Skeletal muscle tissue (tissue), 4 donors: Measurements from ENCODE around the gene MFSD8. TPM values are rescaled to one million over a fixed set of nuclear protein-coding genes. Genes with fewer than 3 reads are reported as not detected.
A peak's percentile ranks its signal among the peaks of the same experiment; 100 is the strongest.
"Not testable (repeated sequence)": the region's sequence is repeated elsewhere in the genome, so short reads cannot be mapped to it uniquely, and the experiment has no call there.

Experiments
- H3K27ac ChIP-seq: one replicate; pipeline ENCODE4 v1.7.0; 2013; ENCODE audit warnings: mild to moderate bottlenecking, low read depth, low read length, inconsistent platforms
- H3K27me3 ChIP-seq, 3 donors: one replicate each; pipeline ENCODE4 v1.7.0; 2013; ENCODE audit warnings: low read length in 3 of 3; ENCODE audit not compliant: control insufficient read depth in 3 of 3, insufficient read depth in 3 of 3
- H3K36me3 ChIP-seq, 3 donors: one replicate each; pipeline ENCODE4 v1.7.0; 2013; ENCODE audit warnings: low read length in 3 of 3; ENCODE audit not compliant: control insufficient read depth in 3 of 3, insufficient read depth in 3 of 3
- H3K4me1 ChIP-seq, 3 donors: one replicate each; pipeline ENCODE4 v1.7.0; 2013; ENCODE audit warnings: low read length in 3 of 3, mild to moderate bottlenecking in 3 of 3; ENCODE audit not compliant: control insufficient read depth in 3 of 3, insufficient read depth in 3 of 3
- H3K4me3 ChIP-seq, 3 donors: one replicate each; pipeline ENCODE4 v1.7.0; 2013; ENCODE audit warnings: low read length in 3 of 3
- H3K9ac ChIP-seq, 3 donors: one replicate each; pipeline ENCODE4 v1.7.0; 2013; ENCODE audit warnings: low read length in 3 of 3, mild to moderate bottlenecking in 3 of 3, moderate library complexity in 2 of 3, low read depth in 1 of 3
- H3K9me3 ChIP-seq, 3 donors: one replicate each; pipeline ENCODE4 v1.7.0; 2013; ENCODE audit warnings: low read length in 3 of 3; ENCODE audit not compliant: control insufficient read depth in 3 of 3
- total RNA-seq: library from RNA; depleted of rRNA; stranded (reverse); fragments of >200 nt; gene quantifications from one replicate; pipeline ENCODE4 v1.2.3, GENCODE V29; 2014
- donor health status: Osteomylitis.

MFSD8 gene, protein sequence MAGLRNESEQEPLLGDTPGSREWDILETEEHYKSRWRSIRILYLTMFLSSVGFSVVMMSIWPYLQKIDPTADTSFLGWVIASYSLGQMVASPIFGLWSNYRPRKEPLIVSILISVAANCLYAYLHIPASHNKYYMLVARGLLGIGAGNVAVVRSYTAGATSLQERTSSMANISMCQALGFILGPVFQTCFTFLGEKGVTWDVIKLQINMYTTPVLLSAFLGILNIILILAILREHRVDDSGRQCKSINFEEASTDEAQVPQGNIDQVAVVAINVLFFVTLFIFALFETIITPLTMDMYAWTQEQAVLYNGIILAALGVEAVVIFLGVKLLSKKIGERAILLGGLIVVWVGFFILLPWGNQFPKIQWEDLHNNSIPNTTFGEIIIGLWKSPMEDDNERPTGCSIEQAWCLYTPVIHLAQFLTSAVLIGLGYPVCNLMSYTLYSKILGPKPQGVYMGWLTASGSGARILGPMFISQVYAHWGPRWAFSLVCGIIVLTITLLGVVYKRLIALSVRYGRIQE
- total RNA-seq = 37.1 TPM

DNA sequence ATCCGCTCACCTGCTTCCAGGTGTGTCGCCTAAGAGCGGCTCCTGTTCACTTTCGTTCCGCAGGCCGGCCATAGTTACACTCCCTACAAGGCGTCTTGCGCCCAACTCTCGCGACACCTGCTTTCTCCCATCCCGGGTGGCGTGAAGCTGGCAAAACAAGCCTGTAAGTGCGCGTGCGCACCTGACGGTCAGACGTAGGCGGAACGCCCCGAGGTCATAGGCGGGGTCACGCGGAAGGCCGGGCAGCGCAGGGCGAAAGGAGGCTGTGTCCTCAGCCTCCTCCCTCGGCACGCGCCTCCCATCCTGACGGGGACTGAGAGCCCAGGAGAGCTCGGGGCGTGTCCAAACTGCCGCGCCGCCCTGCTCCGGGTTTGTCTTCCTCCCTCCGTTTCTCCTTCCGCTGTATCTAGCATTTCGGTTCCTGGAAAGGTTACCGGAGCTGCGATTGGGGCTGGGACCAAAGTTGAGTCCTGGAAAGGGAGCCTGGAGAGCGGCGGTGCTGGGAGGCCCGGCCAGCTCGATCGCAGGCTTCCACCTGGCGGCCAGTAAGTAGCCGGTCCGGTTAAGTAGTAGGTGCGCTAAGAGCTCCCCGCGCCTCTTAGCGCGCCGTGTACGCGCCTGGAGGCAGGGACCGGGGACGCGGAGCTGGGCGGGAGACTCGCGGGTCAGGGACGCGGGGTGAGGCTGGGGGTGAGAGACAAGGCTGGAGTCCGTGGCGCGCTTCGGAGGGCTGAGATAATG, at the start of gene MFSD8, which contains the start of gene ABHD18:
MFSD8 (minus strand) TSS at position 112 of the 741 bp plus-strand sequence; CDS start at position 72, 40 bp downstream.
ABHD18 (plus strand) TSS at position 345 of the 741 bp plus-strand sequence. CDS start 17,550 bp downstream, outside the sequence.
- Histone ChIP-seq H3K36me3 (peaks cover 0 to 2% (median 0%) of the 10 kb centered on the region in 3 donors), H3K4me1 (peaks cover 4 to 15% (median 5%) of the 10 kb centered on the region in 3 donors)

DNA sequence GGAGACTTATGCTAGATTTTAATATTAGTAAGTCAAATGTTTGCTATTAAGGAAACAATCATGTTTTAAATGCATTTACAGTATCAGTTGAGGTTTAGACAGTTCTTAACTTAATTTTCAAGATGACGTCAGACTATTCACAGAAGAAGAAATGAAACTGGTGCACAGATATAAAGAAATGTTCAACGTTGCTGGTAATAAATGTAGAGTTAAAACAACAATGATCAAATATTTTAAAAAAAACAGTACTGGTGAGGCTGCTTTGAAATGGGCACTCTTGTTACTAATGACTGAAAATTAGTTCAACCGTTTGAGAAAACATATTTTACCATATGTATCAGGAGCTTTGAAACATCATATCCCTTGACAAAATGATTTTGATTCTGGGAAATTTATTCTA, 44.5 kb upstream of the MFSD8 start:
- no peaks in the 10 kb centered on the region for H3K4me1 ChIP-seq
- no peak overlapping the region for H3K27ac ChIP-seq
- H3K9ac ChIP-seq = no peak overlapping the region
- H3K27me3 ChIP-seq = no peaks in the 10 kb centered on the region
- H3K4me3 ChIP-seq = no peak overlapping the region
- no peaks in the 10 kb centered on the region for H3K9me3 ChIP-seq
- peaks cover 0 to 13% (median 8%) of the 10 kb centered on the region in 3 donors for H3K36me3 ChIP-seq

More for the DNA sequence above, at the start of gene MFSD8, which contains the start of gene ABHD18:
- no peaks in the 10 kb centered on the region for H3K27me3 ChIP-seq
- no peaks in the 10 kb centered on the region for H3K9me3 ChIP-seq
- peak within 1 kb of the TSS; percentile 80 to 98 (median 97) for H3K4me3 ChIP-seq
- peak within 1 kb of the TSS; percentile 97 for H3K27ac ChIP-seq
- H3K9ac ChIP-seq = peak within 1 kb of the TSS; percentile 98 to 99 (median 98)

DNA sequence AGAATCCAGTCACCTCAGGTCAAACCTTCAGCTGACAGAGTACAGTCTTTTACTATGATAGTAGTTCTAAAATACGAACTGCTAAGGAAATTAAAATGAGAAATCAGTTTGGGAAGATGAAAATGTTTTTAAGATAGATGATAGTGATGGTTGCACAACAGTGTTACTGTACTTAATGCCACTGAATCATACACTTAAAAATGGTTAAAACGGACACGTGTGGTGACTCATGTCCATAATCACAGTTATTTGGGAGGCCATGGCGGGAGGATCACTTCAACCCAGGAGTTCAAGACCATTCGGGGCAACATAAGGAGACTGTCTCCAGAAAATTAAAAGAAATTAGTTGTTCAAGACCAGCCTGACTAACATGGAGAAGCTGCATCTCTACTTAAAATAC, 41.6 kb upstream of the MFSD8 start:
- H3K4me3 ChIP-seq = no peak overlapping the region
- no peaks in the 10 kb centered on the region for H3K9me3 ChIP-seq
- H3K4me1 ChIP-seq = no peaks in the 10 kb centered on the region
- no peak overlapping the region for H3K27ac ChIP-seq
- no peaks in the 10 kb centered on the region for H3K27me3 ChIP-seq
- H3K36me3 ChIP-seq = peaks cover 0 to 8% (median 0%) of the 10 kb centered on the region in 3 donors
- H3K9ac ChIP-seq = no peak overlapping the region

DNA sequence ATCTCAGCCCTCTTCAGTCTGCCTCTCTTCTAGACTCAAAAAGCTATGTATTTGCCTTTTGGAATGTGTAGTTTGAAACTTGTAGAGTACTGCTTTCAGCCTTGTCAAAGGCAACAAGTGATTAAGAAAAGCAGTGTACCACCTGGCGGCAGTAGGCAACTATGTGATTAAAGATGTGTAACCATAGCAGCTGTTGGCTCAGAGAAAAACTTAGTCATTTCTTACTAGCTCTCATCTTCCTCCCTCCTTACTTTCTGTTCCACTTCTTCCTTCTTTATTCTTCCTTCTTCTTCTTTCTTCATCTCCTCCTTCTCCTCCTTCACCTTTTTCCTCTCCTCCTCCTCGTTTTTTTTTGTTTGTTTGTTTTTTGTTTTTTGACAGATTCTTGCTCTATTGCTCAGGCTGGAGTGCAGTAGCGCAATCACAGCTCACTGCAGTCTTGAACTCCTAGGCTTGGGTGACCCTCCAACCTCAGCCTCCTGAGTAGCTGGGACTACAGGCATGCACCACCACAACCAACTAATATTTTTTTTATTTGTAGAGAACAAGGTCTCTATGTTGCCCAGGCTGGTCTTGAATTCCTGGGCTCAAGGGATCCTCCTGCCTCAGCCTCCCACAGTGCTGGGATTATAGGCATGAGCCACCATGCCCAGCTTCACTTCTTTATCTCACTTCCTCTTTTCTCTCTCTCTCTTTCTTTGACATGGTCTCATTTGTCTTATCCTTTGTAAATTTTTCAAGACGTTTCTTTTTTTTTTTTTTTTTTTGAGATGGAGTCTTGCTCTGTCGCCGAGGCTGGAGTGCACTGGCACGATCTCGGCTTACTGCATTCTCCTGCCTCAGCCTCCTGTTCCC, 32.8 kb upstream of the MFSD8 start:
- Histone ChIP-seq H3K9me3 (peaks cover 0 to 3% (median 0%) of the 10 kb centered on the region in 3 donors), H3K4me3 (no peak overlapping the region), H3K4me1 (no peaks in the 10 kb centered on the region), H3K27ac (no peak overlapping the region), H3K9ac (no peak overlapping the region), H3K27me3 (no peaks in the 10 kb centered on the region), H3K36me3 (peaks cover 0 to 7% (median 3%) of the 10 kb centered on the region in 3 donors)

DNA sequence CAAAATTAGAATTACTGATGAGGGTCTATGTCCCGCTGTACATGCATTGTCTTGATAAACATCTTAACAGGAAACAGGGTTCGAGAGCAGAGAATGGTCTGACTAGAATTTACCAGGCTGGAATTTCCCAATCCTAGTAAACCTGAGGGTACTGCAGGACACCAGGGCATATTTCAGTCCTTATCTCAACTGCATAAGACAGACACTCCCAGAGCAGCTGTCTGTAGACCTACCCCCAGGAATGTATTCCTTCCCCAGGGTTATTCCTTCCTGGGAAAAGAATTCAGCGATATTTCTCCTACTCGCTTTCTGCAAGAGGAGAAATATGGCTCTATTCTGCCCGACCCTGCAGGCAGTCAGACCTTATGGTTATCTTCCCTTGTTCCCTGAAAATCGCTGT, 31.5 kb upstream of the MFSD8 start:
- not testable (repeated sequence) for H3K27ac ChIP-seq, H3K9me3 ChIP-seq, H3K36me3 ChIP-seq, H3K27me3 ChIP-seq, H3K4me3 ChIP-seq, H3K4me1 ChIP-seq, H3K9ac ChIP-seq

DNA sequence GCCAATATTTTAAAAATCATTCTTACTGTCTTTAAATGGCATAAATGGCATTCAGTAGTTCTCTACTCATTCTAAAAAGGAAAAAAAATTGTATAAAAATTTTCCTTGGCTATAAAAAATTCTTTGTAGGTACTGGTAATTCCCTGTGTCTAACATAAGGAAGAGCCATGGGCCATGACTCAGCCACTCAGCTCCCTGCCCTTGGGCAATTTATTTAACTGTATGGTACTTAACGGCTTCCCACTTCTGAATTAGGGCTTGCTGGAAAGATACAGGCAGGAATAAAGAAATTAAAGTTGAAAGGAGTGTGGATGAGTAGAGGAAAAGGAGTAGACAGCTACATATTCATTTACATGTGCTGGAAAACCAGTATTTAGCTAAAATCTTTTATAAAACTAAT, 30.8 kb upstream of the MFSD8 start:
- peaks cover 0 to 3% (median 0%) of the 10 kb centered on the region in 3 donors for H3K9me3 ChIP-seq
- no peaks in the 10 kb centered on the region for H3K27me3 ChIP-seq
- no peaks in the 10 kb centered on the region for H3K4me1 ChIP-seq
- H3K36me3 ChIP-seq = peaks cover 0 to 9% (median 3%) of the 10 kb centered on the region in 3 donors
- H3K9ac ChIP-seq = no peak overlapping the region
- H3K4me3 ChIP-seq = no peak overlapping the region
- H3K27ac ChIP-seq = no peak overlapping the region

DNA sequence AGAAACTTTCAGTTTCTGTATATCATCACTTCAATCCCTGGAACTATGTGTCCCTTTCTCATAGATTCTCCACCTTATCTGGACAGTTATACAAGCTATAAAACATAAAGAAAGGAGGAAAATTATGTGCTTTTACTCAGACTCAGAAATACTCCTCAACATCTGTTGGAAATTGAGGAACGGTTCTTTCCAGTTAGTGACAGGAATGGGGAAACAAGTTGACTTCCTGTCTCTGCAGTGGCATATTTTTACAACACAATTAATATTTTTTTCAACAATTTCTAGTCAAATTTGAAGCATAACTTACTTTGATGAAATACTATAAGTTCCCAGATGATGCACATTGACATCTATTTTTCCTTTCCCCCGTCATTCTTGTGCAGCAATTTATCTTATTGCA, 28.2 kb upstream of the MFSD8 start:
- no peaks in the 10 kb centered on the region for H3K27me3 ChIP-seq
- H3K27ac ChIP-seq = no peak overlapping the region
- H3K9ac ChIP-seq = no peak overlapping the region
- H3K4me1 ChIP-seq = no peaks in the 10 kb centered on the region
- H3K9me3 ChIP-seq = peaks cover 0 to 3% (median 0%) of the 10 kb centered on the region in 3 donors
- H3K36me3 ChIP-seq = peaks cover 3 to 9% (median 3%) of the 10 kb centered on the region in 3 donors
- no peak overlapping the region for H3K4me3 ChIP-seq

DNA sequence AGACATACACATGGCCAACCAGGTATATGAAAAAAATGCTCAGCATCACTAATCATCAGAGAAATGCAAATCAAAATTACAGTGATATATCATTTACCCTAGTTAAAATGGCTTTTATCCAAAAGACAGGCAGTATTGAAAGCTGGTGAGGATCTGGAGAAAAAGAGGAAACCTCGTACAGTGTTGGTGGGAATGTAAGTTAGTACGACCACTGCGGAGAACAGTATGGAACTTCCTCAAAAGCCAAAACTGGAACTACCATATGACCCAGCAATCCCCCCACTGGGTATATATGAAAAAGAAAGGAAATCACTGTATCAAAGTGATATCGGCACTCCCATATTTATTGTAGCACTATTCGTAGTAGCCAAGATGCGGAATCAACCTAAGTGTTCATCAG, 23.7 kb upstream of the MFSD8 start:
- H3K36me3 ChIP-seq = peaks cover 0 to 12% (median 8%) of the 10 kb centered on the region in 3 donors
- no peaks in the 10 kb centered on the region for H3K4me1 ChIP-seq
- H3K27me3 ChIP-seq = no peaks in the 10 kb centered on the region
- no peaks in the 10 kb centered on the region for H3K9me3 ChIP-seq
- no peak overlapping the region for H3K27ac ChIP-seq
- no peak overlapping the region for H3K9ac ChIP-seq
- no peak overlapping the region for H3K4me3 ChIP-seq

DNA sequence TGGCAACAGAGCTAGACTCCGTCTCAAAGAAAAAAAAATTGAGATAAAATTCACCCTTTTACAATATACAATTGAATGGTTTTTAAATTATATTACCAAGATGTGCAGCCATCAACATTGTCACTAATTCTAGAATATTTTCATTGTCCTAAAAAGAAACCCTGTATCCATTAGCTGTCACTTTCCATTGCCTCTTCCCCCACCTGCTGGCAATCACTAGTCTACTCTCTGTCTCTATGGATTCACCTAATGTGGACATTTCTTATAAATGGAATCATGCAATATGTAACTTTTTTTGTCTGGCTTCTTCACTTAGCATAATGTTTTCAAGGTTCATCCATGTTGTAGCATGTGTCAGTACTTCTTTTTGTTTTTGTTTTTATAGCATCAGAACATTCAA, 21.0 kb upstream of the MFSD8 start:
- H3K27ac ChIP-seq = no peak overlapping the region
- H3K4me3 ChIP-seq = no peak overlapping the region
- no peak overlapping the region for H3K9ac ChIP-seq
- no peaks in the 10 kb centered on the region for H3K27me3 ChIP-seq
- no peaks in the 10 kb centered on the region for H3K9me3 ChIP-seq
- H3K36me3 ChIP-seq = peaks cover 0 to 9% (median 8%) of the 10 kb centered on the region in 3 donors
- peaks cover 0 to 6% (median 0%) of the 10 kb centered on the region in 3 donors for H3K4me1 ChIP-seq
